Measurements from ENCODE around the gene CASK. TPM values are rescaled to one million over a fixed set of nuclear protein-coding genes. Genes with fewer than 3 reads are reported as not detected.

The CASK gene
- total RNA-seq, 2 donors from 2014 or later, result 19.7 to 20.4 TPM

DNA sequence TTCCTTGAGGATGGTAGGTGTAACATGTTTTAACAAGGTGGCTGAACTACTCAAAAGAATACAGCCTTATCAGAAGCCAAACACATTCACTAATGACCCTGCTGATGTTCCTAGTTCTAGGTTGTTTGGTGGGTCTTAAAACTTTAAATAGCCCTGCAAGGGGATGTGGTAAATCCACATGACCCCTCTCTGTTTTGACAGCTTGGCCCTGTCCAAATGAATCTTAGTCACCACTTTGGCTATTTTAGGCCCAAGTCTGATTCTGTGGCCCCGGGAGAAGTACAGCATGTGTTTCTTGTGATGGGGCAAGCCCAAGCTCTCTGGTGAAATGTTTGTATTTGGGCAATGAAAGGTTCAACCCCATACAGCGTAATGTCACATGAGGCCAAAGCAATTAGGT is 289.1 kb downstream of the CASK start:
- no peak for DNase-seq (ENCODE audit: low spot score)
- no peaks in the 10 kb centered on the region for H3K4me1 ChIP-seq (replicated peaks)
- no peaks in the 10 kb centered on the region for H3K9me3 ChIP-seq
- TF ChIP-seq POLR2AphosphoS5 (IDR thresholded peaks at IDR 0.05) (no peak), POLR2A (IDR thresholded peaks at IDR 0.05) (no peak)
- TF ChIP-seq, protein P1, sequence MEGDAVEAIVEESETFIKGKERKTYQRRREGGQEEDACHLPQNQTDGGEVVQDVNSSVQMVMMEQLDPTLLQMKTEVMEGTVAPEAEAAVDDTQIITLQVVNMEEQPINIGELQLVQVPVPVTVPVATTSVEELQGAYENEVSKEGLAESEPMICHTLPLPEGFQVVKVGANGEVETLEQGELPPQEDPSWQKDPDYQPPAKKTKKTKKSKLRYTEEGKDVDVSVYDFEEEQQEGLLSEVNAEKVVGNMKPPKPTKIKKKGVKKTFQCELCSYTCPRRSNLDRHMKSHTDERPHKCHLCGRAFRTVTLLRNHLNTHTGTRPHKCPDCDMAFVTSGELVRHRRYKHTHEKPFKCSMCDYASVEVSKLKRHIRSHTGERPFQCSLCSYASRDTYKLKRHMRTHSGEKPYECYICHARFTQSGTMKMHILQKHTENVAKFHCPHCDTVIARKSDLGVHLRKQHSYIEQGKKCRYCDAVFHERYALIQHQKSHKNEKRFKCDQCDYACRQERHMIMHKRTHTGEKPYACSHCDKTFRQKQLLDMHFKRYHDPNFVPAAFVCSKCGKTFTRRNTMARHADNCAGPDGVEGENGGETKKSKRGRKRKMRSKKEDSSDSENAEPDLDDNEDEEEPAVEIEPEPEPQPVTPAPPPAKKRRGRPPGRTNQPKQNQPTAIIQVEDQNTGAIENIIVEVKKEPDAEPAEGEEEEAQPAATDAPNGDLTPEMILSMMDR (IDR thresholded peaks at IDR 0.05), result no peak
- no peaks in the 10 kb centered on the region for H3K27me3 ChIP-seq (replicated peaks; ENCODE audit: insufficient read depth)
- H3K4me3 ChIP-seq, result no peak overlapping the region
- WGBS, result 53% methylated on average over 2 of the region's 2 CpGs
- no peaks in the 10 kb centered on the region for H3K36me3 ChIP-seq
- no peak overlapping the region for H3K27ac ChIP-seq
- intact Hi-C loops (cut with DNase I), result no loop called here

DNA sequence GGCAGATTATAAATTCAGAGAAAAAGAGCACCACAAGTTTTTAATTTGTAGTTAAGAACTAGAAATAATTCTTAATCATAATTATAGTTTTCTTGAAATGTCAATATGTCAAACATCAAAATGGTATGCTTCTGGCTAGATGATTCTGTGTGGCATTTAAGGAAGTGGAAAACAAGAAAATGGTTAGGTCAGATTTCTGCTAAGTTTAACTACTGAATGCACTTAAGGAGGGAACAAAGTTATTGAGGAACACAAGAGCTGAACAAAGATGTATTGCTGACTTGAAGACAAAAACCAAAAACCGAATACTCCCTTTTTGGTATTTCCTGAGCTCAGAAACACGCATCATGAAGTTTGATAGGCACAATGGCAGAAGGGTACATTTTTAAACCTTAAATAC is 293.3 kb downstream of the CASK start:
- intact Hi-C loops (cut with DNase I), result no loop called here
- Histone ChIP-seq H3K9me3 (no peaks in the 10 kb centered on the region), H3K4me1 (replicated peaks) (no peaks in the 10 kb centered on the region), H3K36me3 (no peaks in the 10 kb centered on the region), H3K4me3 (no peak overlapping the region), H3K27ac (no peak overlapping the region), H3K27me3 (replicated peaks; ENCODE audit: insufficient read depth) (no peaks in the 10 kb centered on the region)
- TF ChIP-seq, protein P1 (IDR thresholded peaks at IDR 0.05), result no peak
- no peak for TF ChIP-seq POLR2AphosphoS5 (IDR thresholded peaks at IDR 0.05)
- no peak for TF ChIP-seq POLR2A (IDR thresholded peaks at IDR 0.05)
- no peak for DNase-seq (ENCODE audit: low spot score)
- WGBS, result 95% methylated on average over 2 of the region's 2 CpGs

DNA sequence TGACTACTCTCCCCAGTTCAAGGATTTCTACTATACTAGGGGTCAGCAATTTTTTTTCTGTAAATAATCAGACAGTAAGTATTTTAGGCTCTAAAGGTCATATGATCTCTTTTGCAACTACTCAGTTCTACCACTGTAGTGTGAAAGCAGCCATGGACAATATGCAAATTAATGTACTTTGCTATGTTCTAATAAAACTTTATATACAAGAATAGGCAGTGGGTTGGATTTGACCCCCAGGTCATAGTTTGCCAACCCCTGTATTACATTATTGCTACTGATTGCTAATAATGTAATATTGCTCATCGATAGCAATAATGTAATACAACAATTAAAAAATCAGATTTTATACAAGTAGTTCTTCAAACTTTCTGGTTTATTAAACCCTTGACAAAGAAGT is 293.8 kb downstream of the CASK start:
- TF ChIP-seq POLR2AphosphoS5 (IDR thresholded peaks at IDR 0.05) (no peak), POLR2A (IDR thresholded peaks at IDR 0.05) (no peak)
- TF ChIP-seq, protein P1 (IDR thresholded peaks at IDR 0.05), result no peak
- Histone ChIP-seq H3K9me3 (no peaks in the 10 kb centered on the region), H3K27ac (no peak overlapping the region), H3K36me3 (no peaks in the 10 kb centered on the region), H3K4me3 (no peak overlapping the region), H3K4me1 (replicated peaks) (no peaks in the 10 kb centered on the region), H3K27me3 (replicated peaks; ENCODE audit: insufficient read depth) (no peaks in the 10 kb centered on the region)
- 100% methylated on average over 1 of the region's 1 CpG for WGBS
- intact Hi-C loops (cut with DNase I), result no loop called here
- DNase-seq (ENCODE audit: low spot score), result no peak

DNA sequence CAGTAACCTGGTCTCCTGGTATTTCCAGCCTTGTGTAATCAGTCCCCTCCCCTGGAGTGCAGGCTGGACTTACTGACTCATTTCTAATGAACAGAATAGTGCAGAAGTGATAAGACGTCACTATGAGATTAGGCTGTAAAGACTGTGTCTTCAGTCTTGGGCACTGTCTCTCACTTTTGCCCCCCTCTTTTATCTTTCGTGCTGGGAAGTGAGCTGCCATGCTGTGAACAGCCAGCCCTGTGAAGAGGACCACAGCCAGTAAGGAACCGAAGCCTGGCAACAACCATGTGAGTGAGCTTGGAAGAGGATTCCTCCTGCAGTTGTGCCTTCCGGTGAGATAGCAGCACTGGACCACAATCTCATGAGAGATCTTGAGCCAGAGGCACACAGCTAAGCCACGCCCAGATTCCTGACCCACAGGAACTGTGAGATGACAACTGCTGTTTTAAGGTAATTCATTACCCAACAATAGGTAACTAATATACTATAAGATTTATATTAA is 302.1 kb downstream of the CASK start:
- Histone ChIP-seq H3K4me3 (no peak overlapping the region), H3K4me1 (replicated peaks) (no peaks in the 10 kb centered on the region), H3K36me3 (no peaks in the 10 kb centered on the region), H3K9me3 (no peaks in the 10 kb centered on the region), H3K27me3 (replicated peaks; ENCODE audit: insufficient read depth) (no peaks in the 10 kb centered on the region), H3K27ac (no peak overlapping the region)
- WGBS, result 42% methylated on average over 2 of the region's 5 CpGs
- DNase-seq (ENCODE audit: low spot score), result no peak
- intact Hi-C loops (cut with DNase I), result no loop called here
- TF ChIP-seq, protein P1 (IDR thresholded peaks at IDR 0.05), result no peak
- TF ChIP-seq POLR2A (IDR thresholded peaks at IDR 0.05), result no peak
- TF ChIP-seq POLR2AphosphoS5 (IDR thresholded peaks at IDR 0.05), result no peak

DNA sequence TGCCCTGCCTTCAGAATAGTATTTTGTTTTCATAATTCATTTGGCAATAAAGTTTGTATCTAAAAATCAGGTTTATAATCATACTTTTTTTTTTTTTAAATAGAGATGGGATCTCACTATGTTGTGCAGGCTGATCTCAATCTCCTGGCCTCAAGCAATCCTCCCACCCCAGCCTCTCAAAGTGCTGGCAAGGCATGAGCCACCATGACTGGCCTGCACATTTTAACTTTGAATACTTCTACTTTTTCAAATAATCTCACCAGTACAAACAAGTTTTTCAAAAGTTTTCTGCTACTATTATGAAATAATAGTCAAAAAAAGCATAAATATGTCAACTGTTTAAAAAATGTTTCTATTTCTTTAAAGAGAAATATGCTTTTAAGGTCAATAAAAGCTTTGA is 304.1 kb downstream of the CASK start:
- no peak for DNase-seq (ENCODE audit: low spot score)
- Histone ChIP-seq H3K4me1 (replicated peaks) (no peaks in the 10 kb centered on the region), H3K36me3 (no peaks in the 10 kb centered on the region), H3K27me3 (replicated peaks; ENCODE audit: insufficient read depth) (no peaks in the 10 kb centered on the region), H3K27ac (no peak overlapping the region), H3K9me3 (no peaks in the 10 kb centered on the region), H3K4me3 (no peak overlapping the region)
- intact Hi-C loops (cut with DNase I), result no loop called here
- TF ChIP-seq POLR2AphosphoS5 (IDR thresholded peaks at IDR 0.05) (no peak), POLR2A (IDR thresholded peaks at IDR 0.05) (no peak)
- TF ChIP-seq, protein P1 (IDR thresholded peaks at IDR 0.05), result no peak

All from prostate gland (tissue), 2 donors.